Measurements from ENCODE around the gene AP1S3.

Gene AP1S3

DNA sequence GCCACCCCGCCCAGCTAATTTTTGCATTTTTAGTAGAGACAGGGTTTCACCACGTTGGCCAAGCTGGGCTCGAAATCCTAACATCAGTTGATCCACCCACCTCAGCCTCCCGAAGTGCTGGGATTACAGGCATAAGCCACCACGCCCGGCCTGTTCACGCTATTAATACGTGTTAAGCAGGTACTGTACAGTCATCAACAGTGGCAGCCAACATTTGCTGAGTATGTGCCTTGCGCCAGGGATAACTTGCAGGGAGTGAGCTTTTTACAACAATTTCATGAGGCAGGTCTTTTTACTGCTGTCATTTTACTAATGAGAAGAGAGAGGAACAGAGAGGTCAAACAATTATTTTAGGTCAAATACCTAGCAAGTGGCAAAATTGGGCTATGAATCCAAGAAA is 115.2 kb downstream of the AP1S3 start:
- DNase-seq (ENCODE audit: low spot score): no peak

DNA sequence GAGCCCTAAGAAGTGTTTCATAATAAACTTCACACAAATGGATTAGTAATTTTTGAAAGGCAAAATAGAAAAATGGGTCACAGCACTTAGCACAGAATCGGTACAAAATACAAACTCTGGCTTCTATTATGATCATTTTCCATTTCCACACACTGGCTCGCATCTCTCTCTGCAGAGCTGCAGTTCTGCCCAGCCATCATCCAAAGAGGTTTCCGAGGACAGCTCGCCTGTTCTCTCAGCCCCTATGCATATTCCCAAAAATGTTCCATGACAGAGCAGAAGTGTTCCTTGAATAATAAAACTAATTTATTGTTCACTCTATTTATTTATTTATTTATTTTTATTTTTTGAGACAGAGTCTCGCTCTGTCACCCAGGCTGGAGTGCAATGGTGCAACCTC is 115.6 kb downstream of the AP1S3 start:
- no peak for DNase-seq (ENCODE audit: low spot score)

- no peak for DNase-seq (ENCODE audit: low spot score)
These were observed 117.0 kb downstream of the AP1S3 start for GRCh38 chr2:223720367-223720766.

DNA sequence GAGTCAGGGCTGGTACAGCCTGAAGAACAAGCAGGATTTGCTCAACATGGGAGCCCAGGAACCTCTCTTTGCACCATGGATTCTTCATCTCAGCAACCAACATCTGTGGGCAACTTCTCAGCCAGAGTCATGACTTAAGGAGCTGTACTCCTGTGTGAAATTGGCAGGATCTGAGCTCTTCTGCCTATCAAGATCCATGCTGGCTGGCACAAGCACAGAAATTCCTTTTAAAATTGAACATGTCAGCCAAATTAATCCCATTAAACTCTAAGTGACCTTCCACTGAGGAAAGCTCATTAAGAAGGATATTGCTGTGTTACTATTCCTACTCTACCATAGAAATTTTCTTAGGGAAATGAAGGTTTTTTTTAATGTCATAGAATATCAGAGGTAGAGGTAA is 124.7 kb downstream of the AP1S3 start:
- no peak for DNase-seq (ENCODE audit: low spot score)

DNA sequence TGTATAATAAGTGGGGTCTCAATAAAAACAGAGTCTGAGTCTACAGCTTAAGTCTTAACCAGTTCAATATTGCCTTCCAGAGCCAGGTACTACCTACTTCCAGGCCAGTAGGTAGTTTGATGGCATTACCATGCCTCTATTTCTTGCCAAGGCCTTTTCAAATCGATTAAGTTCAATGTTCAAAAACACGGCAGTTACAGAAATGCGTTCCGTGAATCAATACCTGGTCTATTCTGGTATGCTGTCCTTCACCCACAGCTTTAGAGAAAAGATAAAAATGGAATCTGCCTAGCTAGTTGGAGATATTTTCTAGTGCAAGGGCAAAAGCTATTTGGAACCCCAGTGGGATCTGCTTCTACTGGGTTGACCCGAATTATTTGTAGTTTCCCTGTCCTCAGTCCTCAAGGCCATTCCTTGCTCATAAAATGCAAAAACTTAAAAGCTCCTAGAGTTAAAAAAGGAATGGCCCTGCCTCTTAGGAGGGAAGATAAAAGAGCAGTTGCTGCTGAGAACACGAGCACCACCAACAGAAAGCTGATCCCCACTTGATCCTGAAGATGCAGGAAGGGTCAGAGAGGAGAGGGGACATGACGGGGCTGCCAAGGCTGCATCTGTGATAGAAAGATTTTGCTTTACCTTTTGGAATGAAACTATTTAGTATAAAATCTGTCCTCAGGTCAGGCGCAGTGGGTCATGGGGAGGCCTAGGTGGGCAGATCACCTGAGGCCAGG is 125.6 kb downstream of the AP1S3 start:
- no peak for DNase-seq (ENCODE audit: low spot score)

Measured in germinal center (tissue), 1 donor.